SJSA1 (cell line): ENCODE results near the gene PEX14. TPM values are rescaled to one million over a fixed set of nuclear protein-coding genes. Genes with fewer than 3 reads are reported as not detected.

Experiments
- DNase-seq, 2 experiments: peaks; one replicate each; pipeline ENCODE4 v3.0.0-alpha.2; 2015 to 2020; ENCODE audit warnings: low spot score in 2 of 2, low read depth in 1 of 2
- H3K27ac ChIP-seq: fragments of 250-450 bp; sonication (Bioruptor Pico); 2 replicates; pipeline ENCODE4 v1.5.1; 2020; ENCODE audit warnings: mild to moderate bottlenecking, moderate library complexity
- H3K27me3 ChIP-seq: fragments of 250-450 bp; sonication (Bioruptor Pico); replicated peaks from 2 replicates; pipeline ENCODE4 v1.5.1; 2020; ENCODE audit warnings: mild to moderate bottlenecking, moderate library complexity
- H3K36me3 ChIP-seq: fragments of 250-450 bp; sonication (Bioruptor Pico); 2 replicates; pipeline ENCODE4 v1.5.1; 2020; ENCODE audit warnings: mild to moderate bottlenecking
- H3K4me1 ChIP-seq: fragments of 250-450 bp; sonication (Bioruptor Pico); replicated peaks from 2 replicates; pipeline ENCODE4 v1.6.1; 2021; ENCODE audit warnings: mild to moderate bottlenecking
- H3K4me3 ChIP-seq: fragments of 250-450 bp; sonication (Bioruptor Pico); 2 replicates; pipeline ENCODE4 v1.5.1; 2020; ENCODE audit warnings: mild to moderate bottlenecking
- H3K9me3 ChIP-seq: fragments of 250-450 bp; sonication (Bioruptor Pico); replicated peaks from 2 replicates; pipeline ENCODE4 v1.5.1; 2020; ENCODE audit warnings: mild to moderate bottlenecking
- total RNA-seq: library from RNA; depleted of rRNA; stranded (reverse); fragments of >200 nt; shearing (Covaris generic); gene quantifications from 2 replicates; pipeline ENCODE4 v1.2.3, GENCODE V29; 2014

PEX14 gene
- total RNA-seq, 1 experiment from 2014 or later = 13.8 TPM

DNA sequence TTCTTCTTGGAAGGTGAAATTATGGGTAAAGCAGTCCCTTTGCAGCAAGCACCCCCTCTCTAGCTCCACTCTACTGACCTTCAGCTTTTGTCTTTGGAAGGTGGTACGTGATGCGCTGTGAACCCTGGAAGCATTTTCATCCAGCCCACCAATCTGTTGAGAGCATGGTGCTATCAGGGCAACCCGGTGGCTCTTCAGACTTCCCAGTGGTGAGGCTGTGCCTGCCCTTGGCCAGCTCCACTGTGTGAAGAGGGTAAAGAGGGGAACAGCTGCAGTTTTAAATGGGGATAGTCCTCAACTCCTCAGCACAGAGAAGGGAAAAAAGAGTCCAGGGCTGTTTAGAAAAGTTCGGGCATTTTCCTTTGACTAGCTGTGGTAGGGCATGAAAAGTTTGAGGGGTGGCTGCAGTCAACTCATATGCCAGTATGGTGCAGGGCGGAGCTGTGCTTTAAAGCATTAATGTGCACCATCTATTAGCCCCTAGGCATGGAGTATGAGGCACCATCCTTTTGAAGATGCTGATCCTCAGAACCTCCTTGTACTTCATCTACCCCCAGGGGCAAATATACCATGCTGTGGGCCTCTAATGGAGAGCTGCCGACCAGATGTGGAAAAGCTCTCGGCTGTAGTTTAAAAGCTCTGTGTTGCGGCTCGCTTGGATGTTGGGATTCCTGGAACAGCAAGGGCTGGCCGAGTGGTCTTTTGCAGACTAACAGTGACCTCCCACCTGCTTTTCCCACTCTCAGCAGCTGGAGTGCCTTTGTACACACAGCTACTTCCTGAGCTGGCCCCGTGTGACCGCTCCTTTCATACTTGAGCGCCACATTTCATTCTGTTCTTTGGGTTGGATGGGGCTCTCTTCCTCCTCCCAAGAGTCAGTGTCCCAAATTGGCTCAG, 123.0 kb downstream of the PEX14 start:
- Histone ChIP-seq H3K9me3 (no peaks in the 10 kb centered on the region), H3K27ac (no peak overlapping the region), H3K36me3 (peaks cover 3% of the 10 kb centered on the region; the same call in 1 of the 2 replicates), H3K4me3 (no peak overlapping the region), H3K4me1 (peaks cover 15% of the 10 kb centered on the region), H3K27me3 (no peaks in the 10 kb centered on the region)
- no peak for DNase-seq

DNA sequence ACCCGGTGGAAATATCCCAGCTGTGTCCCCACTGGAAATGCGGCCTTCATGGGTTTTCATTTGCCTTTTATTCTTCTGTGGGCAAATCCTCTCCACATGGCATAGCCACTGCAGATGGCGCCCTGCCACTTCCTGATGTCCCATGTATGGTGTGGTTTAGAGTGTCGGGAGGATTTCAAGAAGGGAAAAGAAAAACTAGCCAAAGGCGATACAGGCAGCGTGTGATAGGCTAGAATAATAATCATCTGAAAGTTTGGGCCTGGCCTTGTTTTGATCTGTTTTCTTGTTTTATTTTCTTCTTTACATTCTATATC, 123.6 kb downstream of the PEX14 start:
- H3K36me3 ChIP-seq = peaks cover 3% of the 10 kb centered on the region; the same call in 1 of the 2 replicates
- no peak overlapping the region for H3K27ac ChIP-seq
- H3K9me3 ChIP-seq = no peaks in the 10 kb centered on the region
- DNase-seq = no peak
- no peak overlapping the region for H3K4me3 ChIP-seq
- peaks cover 15% of the 10 kb centered on the region for H3K4me1 ChIP-seq
- H3K27me3 ChIP-seq = no peaks in the 10 kb centered on the region

DNA sequence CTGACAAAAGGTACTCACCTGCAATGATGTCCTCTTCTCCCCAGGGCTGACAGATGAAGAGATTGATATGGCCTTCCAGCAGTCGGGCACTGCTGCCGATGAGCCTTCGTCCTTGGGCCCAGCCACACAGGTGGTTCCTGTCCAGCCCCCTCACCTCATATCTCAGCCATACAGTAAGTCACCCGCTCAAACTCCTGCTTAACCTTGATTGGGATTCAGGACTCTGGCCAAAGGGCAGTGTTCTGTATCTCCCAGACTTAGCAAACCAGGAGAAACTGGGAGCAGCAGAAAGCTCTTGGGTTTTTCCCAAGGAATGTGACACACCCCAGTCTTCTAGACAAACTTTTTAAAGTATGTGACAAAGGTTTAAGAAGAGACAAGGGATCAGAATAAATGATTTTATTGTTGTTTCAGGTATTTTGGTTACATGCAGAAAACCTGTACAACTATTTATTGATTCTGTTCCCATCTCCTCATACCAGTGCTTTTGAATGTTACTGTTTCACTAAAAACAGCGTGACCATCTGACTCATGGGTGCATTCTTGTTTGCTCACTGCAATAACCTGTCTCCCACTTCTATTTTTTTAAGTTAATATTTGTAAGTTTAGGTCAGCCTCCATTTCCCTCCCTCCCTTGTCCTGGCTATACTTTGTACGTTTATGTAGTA, 124.6 kb downstream of the PEX14 start:
- Histone ChIP-seq H3K36me3 (peaks cover 3% of the 10 kb centered on the region; the same call in 1 of the 2 replicates), H3K9me3 (no peaks in the 10 kb centered on the region), H3K27me3 (no peaks in the 10 kb centered on the region), H3K4me1 (peaks cover 15% of the 10 kb centered on the region), H3K27ac (peak overlapping the region; percentile 64), H3K4me3 (no peak overlapping the region)
- peak in 1 of 2 experiments; percentile 52 for DNase-seq

DNA sequence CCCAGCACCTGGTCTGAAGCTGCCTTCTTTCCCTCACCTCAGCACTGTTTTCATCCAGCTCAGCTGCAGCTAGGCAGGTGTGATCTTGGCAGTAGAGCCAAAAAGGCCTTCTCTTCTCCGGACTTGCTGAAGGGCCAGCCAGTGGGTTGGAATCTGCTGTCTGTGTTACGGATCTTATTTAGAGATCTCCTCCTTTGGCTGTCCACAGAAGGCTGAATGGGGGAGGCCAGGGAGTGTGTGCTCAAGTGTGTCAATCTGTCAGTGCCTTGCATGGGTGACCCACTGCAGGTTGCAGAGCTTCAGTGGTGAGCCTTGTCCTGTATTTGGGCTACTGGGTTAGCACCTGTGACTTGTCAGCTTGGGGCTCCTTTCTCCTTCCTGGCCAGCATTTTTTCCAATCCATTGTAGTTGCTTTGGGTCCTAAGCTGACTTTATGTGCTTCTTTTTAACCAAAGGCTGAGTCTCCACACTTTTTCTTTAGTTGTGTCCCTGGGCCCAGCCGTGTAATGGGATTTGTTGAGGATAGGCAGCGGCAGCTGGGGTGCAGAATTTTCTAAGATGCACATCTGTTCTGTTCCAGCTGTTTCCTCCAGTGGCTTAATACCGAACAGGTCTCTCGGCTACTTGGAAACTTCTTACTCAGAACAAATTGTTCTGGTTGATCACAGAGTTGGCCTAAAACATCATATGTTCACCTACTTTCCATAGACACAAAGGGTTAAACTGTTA, 126.8 kb downstream of the PEX14 start:
- Histone ChIP-seq H3K4me3 (no peak overlapping the region), H3K4me1 (peaks cover 17% of the 10 kb centered on the region), H3K9me3 (no peaks in the 10 kb centered on the region), H3K27me3 (0 out of 2 replicates have a peak, but pooled peaks cover 3% of the 10 kb centered on the region), H3K27ac (no peak overlapping the region), H3K36me3 (peaks cover 3% of the 10 kb centered on the region; the same call in 1 of the 2 replicates)
- DNase-seq = no peak

DNA sequence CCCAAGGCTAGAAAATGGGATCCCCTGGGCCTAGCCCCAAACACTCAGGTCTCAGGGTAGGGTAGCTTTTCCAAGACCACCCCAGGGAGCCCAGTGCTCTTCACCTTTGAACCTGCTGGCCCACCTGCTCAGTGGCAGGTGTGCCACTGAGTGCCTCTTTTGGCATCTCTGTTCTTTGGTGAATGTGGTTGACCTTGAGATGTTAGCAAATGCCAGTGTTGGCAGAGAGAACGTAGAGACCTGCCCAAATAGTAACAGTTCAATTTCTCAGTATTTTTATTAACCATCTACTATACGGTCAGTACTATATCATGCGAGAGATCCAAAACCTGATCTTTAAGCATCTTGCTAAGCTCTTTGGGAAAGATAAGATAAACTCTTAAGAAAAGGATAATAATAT, 128.2 kb downstream of the PEX14 start:
- 0 out of 2 replicates have a peak, but pooled peaks cover 3% of the 10 kb centered on the region for H3K27me3 ChIP-seq
- H3K9me3 ChIP-seq = no peaks in the 10 kb centered on the region
- H3K4me1 ChIP-seq = peaks cover 28% of the 10 kb centered on the region
- DNase-seq = no peak
- no peak overlapping the region for H3K27ac ChIP-seq
- H3K4me3 ChIP-seq = no peak overlapping the region
- peaks cover 3% of the 10 kb centered on the region; the same call in 1 of the 2 replicates for H3K36me3 ChIP-seq

DNA sequence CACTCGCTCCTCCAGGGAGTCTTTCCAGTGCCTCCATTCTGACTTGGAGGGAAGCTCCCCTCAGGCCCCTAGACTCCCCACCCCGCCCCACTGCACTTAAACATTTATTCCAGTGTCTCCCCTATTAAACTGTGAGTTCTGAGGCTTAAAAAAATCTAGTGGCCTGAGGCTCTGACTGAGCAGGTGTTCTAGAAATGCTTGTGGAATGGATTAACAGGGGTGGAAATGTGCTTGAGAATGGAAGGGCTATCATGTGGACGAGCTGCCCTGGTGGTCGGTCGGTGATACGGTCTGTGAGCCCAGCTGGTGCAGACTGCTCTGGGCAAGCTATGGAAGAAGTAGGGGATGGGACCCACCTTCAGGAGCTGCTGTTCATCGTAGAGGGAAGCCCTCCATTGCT, 130.2 kb downstream of the PEX14 start:
- H3K36me3 ChIP-seq = no peaks in the 10 kb centered on the region
- H3K4me3 ChIP-seq = no peak overlapping the region
- H3K27me3 ChIP-seq = peaks cover 12% of the 10 kb centered on the region
- peaks cover 17% of the 10 kb centered on the region for H3K4me1 ChIP-seq
- no peak for DNase-seq
- H3K27ac ChIP-seq = no peak overlapping the region
- H3K9me3 ChIP-seq = no peaks in the 10 kb centered on the region

DNA sequence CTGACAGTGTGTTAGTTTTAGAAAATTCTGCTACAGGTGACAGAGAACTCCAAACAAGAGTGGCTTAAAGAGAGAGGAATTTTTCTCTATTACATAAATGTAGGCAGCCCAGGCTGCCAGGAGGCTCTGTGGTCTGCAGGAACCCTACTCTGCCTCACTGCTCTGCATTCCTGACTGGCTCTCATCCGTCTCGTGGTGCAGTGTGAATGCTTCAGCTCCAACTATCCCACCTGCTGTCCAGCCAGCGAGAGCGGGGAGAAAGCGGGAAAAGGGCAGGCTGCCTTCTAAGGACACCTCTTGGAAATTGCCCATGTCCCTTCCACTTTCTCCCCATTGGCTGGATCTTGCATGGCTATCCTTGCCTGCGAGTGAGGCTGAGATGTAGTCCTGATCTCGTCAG, 131.3 kb downstream of the PEX14 start:
- Histone ChIP-seq H3K9me3 (no peaks in the 10 kb centered on the region), H3K4me1 (peaks cover 15% of the 10 kb centered on the region), H3K27ac (no peak overlapping the region), H3K4me3 (no peak overlapping the region), H3K27me3 (peaks cover 16% of the 10 kb centered on the region), H3K36me3 (no peaks in the 10 kb centered on the region)
- no peak for DNase-seq

DNA sequence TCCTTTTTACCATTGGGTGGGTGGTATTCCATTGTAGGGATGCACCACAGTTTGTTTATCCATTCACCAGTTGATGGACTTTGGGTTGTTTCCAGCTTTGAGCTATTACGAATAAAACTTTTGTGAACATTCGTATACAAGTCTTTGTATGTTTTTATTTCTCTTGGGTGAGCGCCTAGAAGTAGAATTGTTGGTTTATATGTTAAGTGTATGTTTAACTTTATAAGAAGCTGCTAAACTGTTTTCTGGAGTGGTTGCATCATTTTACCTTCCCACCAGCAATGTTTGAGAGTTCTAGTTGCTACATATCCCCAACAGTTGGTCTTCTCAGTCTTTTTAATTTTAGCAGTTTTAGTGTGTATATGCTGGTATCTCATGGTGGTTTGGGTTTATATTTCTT, 132.5 kb downstream of the PEX14 start:
- Histone ChIP-seq H3K4me1 (peaks cover 15% of the 10 kb centered on the region), H3K9me3 (no peaks in the 10 kb centered on the region), H3K4me3 (no peak overlapping the region), H3K27me3 (peaks cover 22% of the 10 kb centered on the region), H3K27ac (no peak overlapping the region), H3K36me3 (no peaks in the 10 kb centered on the region)
- peak in 1 of 2 experiments; percentile 84 for DNase-seq

DNA sequence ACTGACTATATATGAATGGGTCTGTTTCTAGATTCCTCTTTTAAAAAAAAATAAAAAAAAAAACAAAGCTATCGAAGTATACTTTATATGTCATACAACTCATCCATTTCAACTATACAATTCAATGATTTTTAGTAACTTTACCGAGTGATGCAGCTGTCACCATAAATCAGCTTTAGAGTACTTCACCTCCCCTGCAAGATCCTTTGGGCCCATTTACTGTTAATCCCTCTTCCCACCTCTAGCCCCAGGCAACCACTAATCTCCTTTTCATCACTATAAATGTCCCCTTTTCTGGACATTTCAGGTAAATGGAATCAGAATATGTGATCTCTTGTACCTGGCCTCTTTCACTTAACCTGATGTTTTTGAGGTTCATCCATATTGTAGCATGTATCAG, 133.9 kb downstream of the PEX14 start:
- Histone ChIP-seq H3K27ac (no peak overlapping the region), H3K27me3 (peaks cover 22% of the 10 kb centered on the region), H3K36me3 (no peaks in the 10 kb centered on the region), H3K9me3 (no peaks in the 10 kb centered on the region), H3K4me3 (no peak overlapping the region), H3K4me1 (peaks cover 15% of the 10 kb centered on the region)
- no peak for DNase-seq

DNA sequence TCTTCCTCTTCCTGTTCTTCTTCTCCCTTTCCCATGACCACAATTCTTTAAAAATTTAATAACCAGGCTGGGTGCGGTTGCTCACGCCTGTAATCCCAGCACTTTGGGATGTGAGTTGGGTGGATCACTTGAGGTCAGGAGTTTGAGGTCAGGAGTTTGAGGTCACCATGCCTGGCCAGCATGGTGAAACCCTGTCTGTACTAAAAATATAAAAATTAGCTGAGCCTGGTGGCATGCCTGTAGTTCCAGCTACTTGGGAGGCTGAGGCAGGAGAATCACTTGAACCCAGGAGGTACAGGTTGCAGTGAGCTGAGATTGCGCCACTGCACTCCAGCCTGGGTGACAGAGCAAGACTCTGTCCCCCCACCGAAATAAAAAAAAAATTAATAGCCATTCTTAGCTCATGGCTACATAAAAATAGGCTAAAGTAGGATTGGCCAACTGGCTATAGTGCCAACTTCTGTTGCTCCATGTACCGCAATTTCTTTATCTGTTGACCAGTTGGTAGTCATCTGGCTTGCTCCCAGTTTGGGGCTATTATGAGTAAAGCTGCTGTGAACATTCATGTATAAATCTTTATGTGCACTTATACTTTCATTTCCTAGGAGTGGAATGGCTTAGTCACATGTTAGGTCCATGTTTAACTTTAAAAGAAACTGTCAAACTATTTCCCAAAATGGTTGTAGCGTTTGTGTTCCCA, 136.3 kb downstream of the PEX14 start:
- DNase-seq = no peak
- H3K4me1 ChIP-seq = peaks cover 15% of the 10 kb centered on the region
- no peak overlapping the region for H3K4me3 ChIP-seq
- H3K27ac ChIP-seq = no peak overlapping the region
- no peaks in the 10 kb centered on the region for H3K36me3 ChIP-seq
- peaks cover 19% of the 10 kb centered on the region for H3K27me3 ChIP-seq
- no peaks in the 10 kb centered on the region for H3K9me3 ChIP-seq

DNA sequence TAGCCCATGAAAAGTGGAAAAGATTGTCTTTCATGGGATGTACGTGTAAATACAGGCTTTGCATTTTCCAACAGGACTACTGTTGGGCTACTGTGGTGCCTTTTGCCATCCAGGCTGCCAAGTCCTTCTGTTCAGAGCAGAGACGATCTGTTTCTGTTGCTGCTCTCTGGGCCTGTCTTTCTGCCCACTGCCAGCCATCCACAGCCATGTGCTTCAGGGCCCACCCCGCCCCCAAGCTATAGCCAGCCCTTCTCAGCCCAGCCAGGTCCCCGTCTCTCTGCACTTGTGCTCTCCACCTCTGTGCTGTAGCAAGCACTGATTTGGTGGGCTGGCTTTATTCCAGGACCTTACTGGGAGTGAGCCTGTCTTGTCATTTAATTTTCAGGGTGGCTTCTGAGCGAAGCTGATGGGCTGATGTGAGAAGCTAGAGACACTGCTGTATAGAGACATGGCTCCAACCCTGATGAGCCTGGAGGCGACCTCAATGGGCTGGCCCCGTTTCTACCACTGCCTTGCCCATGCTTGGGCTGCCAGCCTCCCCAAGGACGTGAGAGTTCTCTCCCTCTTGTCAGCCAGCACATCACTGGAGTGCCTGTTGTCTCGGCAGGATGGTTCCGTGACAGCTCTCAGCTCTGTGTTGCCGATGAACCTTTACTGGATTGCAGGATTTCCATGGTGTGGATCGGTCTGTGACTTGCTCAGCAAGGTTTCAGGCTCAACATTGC, 137.8 kb downstream of the PEX14 start:
- Histone ChIP-seq H3K9me3 (no peaks in the 10 kb centered on the region), H3K4me1 (peaks cover 5% of the 10 kb centered on the region), H3K4me3 (no peak overlapping the region), H3K36me3 (no peaks in the 10 kb centered on the region), H3K27ac (no peak overlapping the region), H3K27me3 (peaks cover 19% of the 10 kb centered on the region)
- no peak for DNase-seq

DNA sequence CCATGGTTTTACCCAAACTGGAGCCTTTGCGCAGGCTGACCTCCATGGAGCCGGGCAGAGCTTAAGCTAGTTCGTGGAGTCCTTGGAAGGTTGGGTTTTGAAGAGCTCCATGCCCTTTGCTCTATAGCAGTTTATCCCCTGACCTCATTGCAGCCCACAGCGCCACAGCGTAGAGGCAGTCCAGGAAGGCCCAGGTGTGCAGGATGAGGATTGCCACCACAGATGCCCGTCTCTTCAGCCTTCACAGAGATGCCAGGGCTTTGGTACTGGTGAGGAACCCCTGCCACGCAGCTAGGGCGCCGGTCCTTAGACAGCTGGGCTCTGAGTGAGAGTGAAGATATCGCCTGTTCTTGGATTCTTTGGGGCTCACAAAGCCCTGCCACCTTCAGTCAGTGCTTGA, 138.6 kb downstream of the PEX14 start:
- DNase-seq = no peak
- H3K27me3 ChIP-seq = peaks cover 19% of the 10 kb centered on the region

DNA sequence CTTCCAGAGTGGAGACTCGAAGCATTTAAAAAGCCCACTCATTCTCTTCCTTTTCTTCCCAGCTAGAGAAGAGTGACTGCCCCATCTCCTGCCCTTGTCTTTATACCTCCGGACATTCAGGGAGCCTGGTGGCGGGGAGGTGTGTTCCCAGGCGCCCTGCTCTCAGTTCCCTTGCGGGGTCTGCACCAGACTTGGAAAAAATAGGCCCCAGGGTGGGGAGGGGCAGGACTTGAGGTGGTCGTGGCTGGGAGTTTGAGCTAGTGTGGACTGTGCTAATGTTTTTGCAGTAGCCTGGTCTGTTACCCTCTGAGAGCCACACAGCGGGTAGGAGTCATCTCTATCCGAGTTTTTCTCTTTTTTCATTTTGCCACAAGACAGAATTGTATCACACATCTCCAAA, 139.1 kb downstream of the PEX14 start:
- no peak overlapping the region for H3K27ac ChIP-seq
- H3K36me3 ChIP-seq = no peaks in the 10 kb centered on the region
- peaks cover 17% of the 10 kb centered on the region for H3K27me3 ChIP-seq
- no peak for DNase-seq
- no peaks in the 10 kb centered on the region for H3K9me3 ChIP-seq
- H3K4me3 ChIP-seq = no peak overlapping the region
- no peaks in the 10 kb centered on the region for H3K4me1 ChIP-seq

More for the DNA sequence above, 138.6 kb downstream of the PEX14 start:
- Histone ChIP-seq H3K9me3 (no peaks in the 10 kb centered on the region), H3K27ac (no peak overlapping the region), H3K36me3 (no peaks in the 10 kb centered on the region), H3K4me1 (no peaks in the 10 kb centered on the region), H3K4me3 (no peak overlapping the region)
